RKO (cell line): Measurements from ENCODE around the gene RPS6KA3.
"Not testable (repeated sequence)": the region's sequence is repeated elsewhere in the genome, so short reads cannot be mapped to it uniquely, and the experiment has no call there.

Source experiments
- DNase-seq: peaks from one replicate; pipeline ENCODE4 v3.0.0-alpha.2; 2016; ENCODE audit warnings: low spot score

The RPS6KA3 gene

DNA sequence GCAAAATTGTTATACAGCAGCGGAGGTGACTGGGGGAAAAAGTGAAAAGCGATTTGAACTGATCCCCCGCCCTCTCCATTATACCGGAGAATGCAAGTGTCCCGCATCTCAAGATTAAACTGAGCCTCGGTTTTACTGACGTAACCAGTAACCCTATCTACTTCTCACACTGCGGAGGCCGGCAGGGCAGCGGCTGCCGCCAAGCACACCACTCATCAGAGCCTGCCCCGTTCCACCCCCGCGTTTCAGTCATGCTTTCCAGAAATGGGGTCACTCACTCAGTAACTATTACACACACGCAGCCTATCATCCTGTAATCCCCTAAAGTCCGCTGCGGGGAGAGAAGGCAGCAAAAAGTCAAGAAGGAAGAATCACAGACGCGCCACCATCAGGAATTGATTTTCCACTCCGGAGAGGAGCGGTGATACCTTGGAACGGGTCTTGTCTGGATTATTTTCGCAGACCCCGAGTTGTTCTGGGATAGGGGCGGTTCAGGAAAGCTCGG is 1.4 kb downstream of the RPS6KA3 start:
- DNase-seq = peak; percentile 91

GRCh38 chrX:20263474-20263873 is 3.2 kb downstream of the RPS6KA3 start:
- peak; percentile 22 for DNase-seq

DNA sequence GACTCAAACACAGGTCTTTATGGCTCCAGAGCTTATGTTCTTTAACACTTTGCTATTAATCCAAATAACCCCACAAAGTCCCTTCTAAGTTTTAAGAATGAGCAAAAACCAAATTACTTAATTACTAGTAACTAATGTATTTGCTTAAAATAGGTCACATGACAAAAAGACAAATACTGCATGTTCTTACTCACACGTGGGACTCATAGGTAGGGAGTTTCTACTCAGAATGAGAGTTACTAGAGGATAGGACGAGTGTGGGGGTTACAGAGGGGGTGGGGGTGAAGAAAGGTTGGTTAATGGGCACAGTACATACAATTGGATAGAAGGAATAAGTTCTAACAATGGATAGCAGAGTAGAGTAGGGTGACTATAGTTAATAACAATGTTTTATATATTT is 5.8 kb downstream of the RPS6KA3 start:
- DNase-seq = no peak

DNA sequence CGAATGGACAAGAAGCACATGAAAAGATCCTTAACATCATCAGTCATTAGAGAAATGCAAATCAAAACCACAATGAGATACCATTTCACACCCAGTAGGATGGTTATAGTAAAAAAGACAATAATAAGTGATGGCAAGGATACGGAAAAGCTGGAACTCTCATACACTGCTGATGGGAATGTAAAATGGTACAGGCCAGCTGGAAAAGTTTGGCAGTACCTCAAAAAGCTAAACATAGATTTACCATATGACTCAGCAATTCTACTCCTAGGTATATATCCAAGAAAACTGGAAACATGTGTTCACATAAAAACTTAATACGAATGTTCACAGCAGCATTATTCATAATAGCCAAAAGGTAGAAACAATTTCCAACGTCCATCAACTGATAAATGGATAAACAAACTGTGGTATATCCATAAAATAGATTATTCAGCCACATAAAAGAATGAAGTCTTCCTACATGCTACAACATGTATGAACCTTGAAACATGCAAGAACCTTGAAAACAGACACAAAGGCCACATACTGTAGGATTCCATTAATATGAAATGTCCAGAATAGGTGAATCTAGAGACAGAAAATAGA is 11.9 kb downstream of the RPS6KA3 start:
- DNase-seq = no peak

DNA sequence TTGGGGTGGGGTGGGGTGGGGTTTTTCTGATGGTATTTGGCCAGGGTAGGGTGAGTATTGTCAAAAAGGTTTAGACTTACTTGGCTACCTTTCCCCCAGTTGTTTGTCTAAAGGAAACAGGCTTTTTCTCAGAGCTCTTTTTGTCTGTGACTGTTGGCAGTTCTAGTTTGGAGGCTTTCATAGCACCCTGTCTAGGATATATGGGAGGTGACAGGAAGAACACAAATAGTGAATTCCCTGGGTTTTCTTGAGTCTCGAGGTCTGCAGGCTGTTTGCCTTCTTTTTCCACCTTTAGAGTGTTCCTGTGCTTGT is 13.5 kb downstream of the RPS6KA3 start:
- DNase-seq = no peak

DNA sequence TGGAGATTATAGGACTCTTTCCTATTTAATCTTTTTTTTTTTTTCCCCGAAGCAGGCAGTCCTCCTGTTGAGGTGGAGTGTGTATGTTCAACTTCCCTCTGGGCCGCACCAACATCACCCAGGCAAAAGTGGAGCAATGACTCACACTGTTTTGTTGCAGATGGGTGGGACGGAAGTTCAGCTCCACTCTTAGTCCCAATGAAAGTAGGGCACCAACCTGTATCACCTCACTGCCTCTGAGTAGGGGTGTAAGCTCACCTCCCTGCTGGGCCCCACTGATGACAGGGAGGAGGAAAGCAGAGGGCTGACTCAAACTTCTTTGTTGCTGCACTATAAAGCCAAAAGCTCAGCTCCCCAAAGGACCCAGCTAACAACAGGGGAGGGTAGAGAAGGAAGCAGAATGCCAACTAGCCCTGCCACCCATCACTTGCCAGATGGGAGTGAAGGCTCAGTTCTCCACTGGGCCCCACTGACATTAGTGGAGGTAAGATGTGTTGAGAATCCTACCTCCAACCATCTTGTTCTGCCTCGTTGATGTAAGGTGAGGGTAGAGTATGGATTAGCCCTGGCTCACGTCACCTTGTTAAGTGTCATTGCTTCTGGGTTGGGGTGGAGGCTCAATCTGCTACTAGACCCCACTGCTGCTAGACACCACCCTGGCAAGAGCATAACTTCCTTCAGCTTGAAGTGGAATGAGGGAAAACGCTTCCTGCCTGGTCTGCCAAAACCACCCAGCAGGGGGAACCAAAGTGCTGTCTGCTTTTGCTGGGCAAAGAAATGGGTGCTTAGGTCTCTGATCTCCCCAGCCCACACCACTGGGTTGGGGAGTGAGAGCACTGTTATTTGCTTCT is 14.1 kb downstream of the RPS6KA3 start:
- peak; percentile 55 for DNase-seq

DNA sequence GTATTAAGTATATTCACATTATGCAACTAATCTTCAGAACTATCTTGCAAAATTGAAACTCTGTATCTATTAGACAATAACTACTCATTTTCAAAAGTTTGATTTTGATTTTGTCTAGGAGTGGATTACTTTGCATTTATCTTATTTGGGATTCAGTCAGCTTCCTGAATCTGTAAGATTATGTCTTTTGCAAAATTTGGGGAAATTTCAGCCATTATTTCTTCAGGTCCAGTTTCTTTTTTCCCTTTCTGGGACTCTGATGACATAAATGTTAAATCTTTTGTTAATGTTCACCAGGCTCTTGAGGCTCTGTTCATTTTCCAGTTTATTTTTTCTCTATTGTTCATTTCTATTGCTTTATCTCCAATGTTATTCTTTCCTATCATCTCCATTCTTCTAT is 15.0 kb downstream of the RPS6KA3 start:
- DNase-seq = no peak

GRCh38 chrX:20250146-20250545 is 16.6 kb downstream of the RPS6KA3 start:
- not testable (repeated sequence) for DNase-seq

DNA sequence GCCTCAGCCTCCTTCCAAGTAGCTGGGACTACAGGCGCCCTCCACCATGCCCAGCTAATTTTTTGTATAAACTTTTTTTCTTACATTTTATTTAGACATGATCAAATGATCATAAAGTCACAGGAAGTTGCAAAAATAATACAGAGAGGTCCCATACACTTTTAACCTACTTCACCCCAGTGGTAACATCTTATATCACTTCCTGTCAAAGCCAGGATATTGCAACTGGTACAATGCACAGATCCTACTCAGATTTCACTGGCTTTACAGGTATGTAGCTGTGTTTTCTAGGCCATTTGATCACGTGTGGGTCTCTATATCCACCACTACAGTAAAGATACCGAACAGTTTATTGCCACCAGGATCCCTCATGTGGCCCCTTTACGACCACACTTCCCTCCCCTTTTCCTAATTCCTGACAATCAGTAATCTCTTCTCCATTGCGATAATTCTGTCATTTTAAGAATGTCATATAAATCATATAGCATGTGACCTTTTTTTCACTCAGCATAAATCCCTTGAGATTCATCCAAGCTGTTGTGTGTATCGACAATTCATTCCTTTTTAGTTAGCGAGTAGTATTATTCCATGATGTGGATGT is 18.0 kb downstream of the RPS6KA3 start:
- DNase-seq = no peak

- DNase-seq = no peak
These were observed 21.8 kb downstream of the RPS6KA3 start for GRCh38 chrX:20244931-20245330.

- DNase-seq = no peak
These were observed 26.5 kb downstream of the RPS6KA3 start for GRCh38 chrX:20240201-20240600.

- peak; percentile 30 for DNase-seq
These were observed 28.8 kb downstream of the RPS6KA3 start for GRCh38 chrX:20237864-20238263.

- DNase-seq = no peak
These were observed 31.0 kb downstream of the RPS6KA3 start for GRCh38 chrX:20235755-20236154.

GRCh38 chrX:20233336-20233735 is 33.4 kb downstream of the RPS6KA3 start:
- no peak for DNase-seq

DNA sequence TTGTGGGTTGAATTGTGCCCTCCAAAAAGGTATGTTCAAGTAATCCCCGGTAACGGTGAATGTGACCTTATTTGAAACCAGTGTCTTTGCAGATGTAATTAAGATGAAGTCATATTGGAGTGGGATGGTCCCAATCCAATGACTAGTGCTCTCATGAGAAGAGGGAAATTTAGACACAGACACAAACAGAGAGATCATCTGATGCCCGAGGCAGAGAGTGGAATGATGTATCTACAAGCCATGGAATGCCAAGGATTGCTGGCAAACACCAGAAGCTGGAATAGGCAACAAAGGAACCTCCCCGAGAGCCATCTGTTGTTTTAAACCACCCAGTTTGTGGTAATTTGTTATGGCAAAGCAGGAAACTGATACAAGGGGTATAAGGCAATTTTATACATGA is 35.1 kb downstream of the RPS6KA3 start:
- no peak for DNase-seq

DNA sequence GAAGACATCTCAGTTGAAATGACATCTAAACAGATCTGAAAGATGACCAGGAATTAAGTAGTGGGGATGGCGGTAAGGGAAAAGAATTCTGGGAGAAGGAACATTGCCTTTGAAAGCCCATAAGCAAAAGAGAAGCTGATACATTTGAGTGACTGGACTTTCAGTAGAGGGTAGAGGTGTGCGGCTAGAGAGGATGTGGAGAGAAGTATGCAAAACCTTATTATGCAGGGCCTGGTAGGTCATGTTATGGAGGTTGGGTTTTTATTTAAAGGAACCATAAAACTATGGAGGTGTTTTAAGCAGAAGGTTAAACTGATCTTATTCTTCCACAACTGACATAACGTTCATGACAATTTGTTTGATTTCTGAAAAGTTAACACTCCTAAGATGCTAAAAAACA is 36.3 kb downstream of the RPS6KA3 start:
- DNase-seq = no peak

DNA sequence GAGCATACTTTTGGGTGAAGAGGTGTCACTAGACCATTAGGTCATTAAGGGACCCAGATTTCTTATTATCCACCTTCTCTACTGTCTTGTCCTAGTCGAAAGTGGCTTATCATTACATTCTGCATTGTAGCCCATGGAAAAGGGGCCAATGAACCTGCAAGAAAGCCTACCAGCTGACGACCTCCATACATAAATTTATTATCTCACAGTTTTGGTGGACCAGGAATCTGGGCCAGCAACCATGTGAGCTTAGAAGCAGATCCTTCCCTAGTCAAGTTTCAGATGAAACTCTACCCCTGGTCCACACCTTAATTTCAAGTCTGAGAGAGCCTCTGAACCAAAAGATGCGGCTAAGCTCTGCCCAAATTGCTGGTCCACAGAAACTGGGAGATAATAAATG is 37.6 kb downstream of the RPS6KA3 start:
- DNase-seq = no peak

DNA sequence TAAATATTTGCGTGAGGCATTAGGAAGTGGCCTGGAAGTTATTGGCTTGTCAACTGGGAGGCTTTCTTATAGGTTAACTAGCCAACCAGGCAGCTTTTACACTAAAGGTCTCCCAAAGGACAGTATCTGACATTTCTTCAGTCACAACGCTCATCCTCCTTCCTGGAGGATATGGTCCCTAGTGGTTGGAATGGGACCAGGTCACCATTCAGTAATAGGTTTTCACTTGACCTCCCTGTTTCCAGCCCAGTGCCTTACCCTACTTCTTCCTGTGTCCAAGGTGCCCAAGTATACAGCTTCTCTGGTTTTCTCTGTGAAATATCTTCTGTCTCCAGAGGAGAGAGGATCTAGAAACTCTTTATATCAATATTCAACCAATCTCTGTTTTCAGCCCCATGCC is 38.5 kb downstream of the RPS6KA3 start:
- peak; percentile 7 for DNase-seq

GRCh38 chrX:20227116-20227515 is 39.6 kb downstream of the RPS6KA3 start:
- no peak for DNase-seq

- no peak for DNase-seq
These were observed 41.2 kb downstream of the RPS6KA3 start for GRCh38 chrX:20225488-20225833.

- DNase-seq = peak; percentile 14
These were observed 41.8 kb downstream of the RPS6KA3 start for GRCh38 chrX:20224814-20225487.

DNA sequence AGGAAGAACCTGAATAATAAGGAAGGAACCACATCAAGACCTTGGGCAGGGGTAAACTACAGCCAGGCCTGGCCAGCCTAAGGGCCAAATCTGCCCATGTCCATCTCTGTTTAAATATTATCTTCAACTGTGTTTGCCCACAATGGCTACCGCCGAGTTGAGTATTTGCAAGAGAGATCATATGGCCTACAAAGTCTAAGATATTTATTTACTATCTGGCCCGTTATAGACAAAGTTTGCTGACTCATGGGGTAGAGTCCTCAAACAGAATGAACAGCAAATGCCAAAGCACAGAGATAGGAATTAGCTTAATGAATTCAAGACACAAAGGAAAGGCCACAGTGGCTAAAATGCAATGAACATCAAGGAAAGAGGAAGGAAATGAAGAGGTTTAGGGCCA is 44.8 kb downstream of the RPS6KA3 start:
- DNase-seq = no peak
